Measurements from ENCODE around the gene TRIM62.

Gene TRIM62

DNA sequence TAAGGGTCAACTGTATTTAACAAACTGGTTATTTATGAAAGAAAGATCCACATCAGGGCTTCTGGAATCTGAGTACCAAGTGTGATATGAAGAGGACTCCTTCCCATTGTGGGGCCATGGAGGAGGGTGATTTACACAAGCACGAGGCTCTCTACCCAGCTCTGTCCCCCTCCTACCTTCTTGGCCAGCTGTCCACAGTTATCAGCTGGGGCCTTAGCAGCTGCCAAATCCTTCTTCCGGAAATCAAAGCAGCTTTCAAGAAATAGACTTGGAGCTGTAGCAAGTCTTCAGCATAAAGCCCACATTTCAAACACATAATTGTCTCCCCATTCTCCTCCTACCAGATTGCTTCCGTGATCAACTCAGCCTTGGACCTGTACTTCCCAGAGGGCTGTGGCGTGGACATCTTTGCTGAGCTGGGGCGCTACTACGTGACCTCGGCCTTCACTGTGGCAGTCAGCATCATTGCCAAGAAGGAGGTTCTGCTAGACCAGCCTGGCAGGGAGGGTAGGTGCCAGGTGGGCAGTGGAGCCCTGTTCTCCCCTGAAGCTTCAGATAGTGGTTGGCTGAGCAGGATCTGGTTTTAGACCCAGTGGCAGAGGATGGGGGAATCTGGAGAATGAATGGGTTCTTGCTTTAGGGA, 85.4 kb downstream of the TRIM62 start:
- DNase-seq: no peak

Measured in bone marrow (tissue), 2 donors.